Embryonic facial prominence (tissue), 1 donor: ENCODE measurements around the gene TMOD2.
"Not testable (repeated sequence)": the region's sequence is repeated elsewhere in the genome, so short reads cannot be mapped to it uniquely, and the experiment has no call there.

Source experiments
- DNase-seq: peaks from one replicate; pipeline ENCODE4 v3.0.0-alpha.2; 2016; ENCODE audit errors: extremely low spot score

The TMOD2 gene

GRCh38 chr15:51774916-51775315, 23.5 kb downstream of the TMOD2 start:
- no peak for DNase-seq

GRCh38 chr15:51775967-51776816, 24.8 kb downstream of the TMOD2 start:
- DNase-seq, result no peak

GRCh38 chr15:51776952-51777569, 25.7 kb downstream of the TMOD2 start:
- DNase-seq, result peak; percentile 64

- no peak for DNase-seq
Measured at GRCh38 chr15:51780636-51781035, 29.2 kb downstream of the TMOD2 start.

- DNase-seq, result no peak
Measured at GRCh38 chr15:51781506-51781905, 30.1 kb downstream of the TMOD2 start.

GRCh38 chr15:51782357-51782896, 31.0 kb downstream of the TMOD2 start:
- no peak for DNase-seq

GRCh38 chr15:51783967-51784366, 32.6 kb downstream of the TMOD2 start:
- no peak for DNase-seq

GRCh38 chr15:51787130-51787529, 35.7 kb downstream of the TMOD2 start:
- DNase-seq, result not testable (repeated sequence)

GRCh38 chr15:51792474-51792873, 41.1 kb downstream of the TMOD2 start:
- DNase-seq, result not testable (repeated sequence)

GRCh38 chr15:51793521-51794305, 42.3 kb downstream of the TMOD2 start:
- peak; percentile 41 for DNase-seq

- DNase-seq, result no peak
Measured at GRCh38 chr15:51796847-51797401, 45.5 kb downstream of the TMOD2 start.

GRCh38 chr15:51798281-51798680, 46.9 kb downstream of the TMOD2 start:
- DNase-seq, result no peak

GRCh38 chr15:51799282-51800252, 48.2 kb downstream of the TMOD2 start:
- DNase-seq, result no peak

- no peak for DNase-seq
Measured at GRCh38 chr15:51801391-51801835, 50.0 kb downstream of the TMOD2 start.

GRCh38 chr15:51802593-51802992, 51.2 kb downstream of the TMOD2 start:
- no peak for DNase-seq

GRCh38 chr15:51803965-51804364, 52.6 kb downstream of the TMOD2 start:
- no peak for DNase-seq

- no peak for DNase-seq
Measured at GRCh38 chr15:51806123-51806522, 54.7 kb downstream of the TMOD2 start.

- DNase-seq, result no peak
Measured at GRCh38 chr15:51809457-51809856, 58.1 kb downstream of the TMOD2 start.

GRCh38 chr15:51812598-51812997, 61.2 kb downstream of the TMOD2 start:
- no peak for DNase-seq

GRCh38 chr15:51814606-51815005, 63.2 kb downstream of the TMOD2 start:
- DNase-seq, result no peak

GRCh38 chr15:51816611-51817010, 65.2 kb downstream of the TMOD2 start:
- no peak for DNase-seq
